ENCODE data around the gene WDFY3.
A peak's percentile ranks its signal among the peaks of the same experiment; 100 is the strongest.

Gene WDFY3, protein sequence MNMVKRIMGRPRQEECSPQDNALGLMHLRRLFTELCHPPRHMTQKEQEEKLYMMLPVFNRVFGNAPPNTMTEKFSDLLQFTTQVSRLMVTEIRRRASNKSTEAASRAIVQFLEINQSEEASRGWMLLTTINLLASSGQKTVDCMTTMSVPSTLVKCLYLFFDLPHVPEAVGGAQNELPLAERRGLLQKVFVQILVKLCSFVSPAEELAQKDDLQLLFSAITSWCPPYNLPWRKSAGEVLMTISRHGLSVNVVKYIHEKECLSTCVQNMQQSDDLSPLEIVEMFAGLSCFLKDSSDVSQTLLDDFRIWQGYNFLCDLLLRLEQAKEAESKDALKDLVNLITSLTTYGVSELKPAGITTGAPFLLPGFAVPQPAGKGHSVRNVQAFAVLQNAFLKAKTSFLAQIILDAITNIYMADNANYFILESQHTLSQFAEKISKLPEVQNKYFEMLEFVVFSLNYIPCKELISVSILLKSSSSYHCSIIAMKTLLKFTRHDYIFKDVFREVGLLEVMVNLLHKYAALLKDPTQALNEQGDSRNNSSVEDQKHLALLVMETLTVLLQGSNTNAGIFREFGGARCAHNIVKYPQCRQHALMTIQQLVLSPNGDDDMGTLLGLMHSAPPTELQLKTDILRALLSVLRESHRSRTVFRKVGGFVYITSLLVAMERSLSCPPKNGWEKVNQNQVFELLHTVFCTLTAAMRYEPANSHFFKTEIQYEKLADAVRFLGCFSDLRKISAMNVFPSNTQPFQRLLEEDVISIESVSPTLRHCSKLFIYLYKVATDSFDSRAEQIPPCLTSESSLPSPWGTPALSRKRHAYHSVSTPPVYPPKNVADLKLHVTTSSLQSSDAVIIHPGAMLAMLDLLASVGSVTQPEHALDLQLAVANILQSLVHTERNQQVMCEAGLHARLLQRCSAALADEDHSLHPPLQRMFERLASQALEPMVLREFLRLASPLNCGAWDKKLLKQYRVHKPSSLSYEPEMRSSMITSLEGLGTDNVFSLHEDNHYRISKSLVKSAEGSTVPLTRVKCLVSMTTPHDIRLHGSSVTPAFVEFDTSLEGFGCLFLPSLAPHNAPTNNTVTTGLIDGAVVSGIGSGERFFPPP (N-terminal part only)

DNA sequence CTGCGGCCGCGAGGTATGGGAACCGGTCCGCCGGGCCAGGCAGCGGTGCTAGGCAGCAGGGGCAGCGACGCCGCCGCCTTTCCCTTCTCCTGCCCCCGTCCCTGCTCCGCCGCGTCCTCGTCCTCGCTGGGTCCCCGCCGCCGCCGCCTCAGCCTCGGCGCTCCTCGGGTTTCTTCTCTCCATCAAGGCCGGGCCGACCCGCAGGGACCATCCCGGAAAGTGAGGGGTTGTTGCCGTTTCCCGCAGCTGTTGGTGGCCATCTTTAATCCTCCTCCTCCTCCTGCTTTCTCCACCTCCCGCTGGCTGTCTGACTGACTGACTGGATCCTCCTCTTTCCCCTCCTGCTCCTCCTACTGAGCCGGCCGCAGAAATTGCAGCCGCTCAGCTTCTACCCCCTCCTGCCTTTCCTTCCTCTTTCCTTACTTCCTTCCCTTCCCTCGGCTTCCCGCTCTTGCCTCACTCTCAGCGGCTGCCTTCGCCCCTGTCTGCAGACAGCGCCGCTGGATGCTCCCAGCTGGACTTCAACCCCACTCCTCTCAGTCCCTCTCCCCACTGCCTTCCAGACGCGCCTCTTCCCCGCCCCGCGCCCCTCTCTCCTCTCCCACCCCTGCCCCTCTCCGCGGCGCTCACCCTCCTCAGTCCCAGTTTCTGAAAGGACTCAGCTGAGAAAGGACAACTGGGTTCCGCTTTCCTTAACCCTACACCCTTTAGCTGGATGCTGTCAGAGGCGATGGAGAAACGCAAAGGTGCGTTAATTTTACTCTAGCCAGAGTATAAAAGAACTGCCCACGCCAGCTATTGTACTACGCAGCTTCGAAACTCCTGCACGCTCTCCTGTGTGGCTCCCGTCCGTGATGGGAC lies at the start of gene WDFY3:
WDFY3 (minus strand) TSS at position 309 of the 861 bp plus-strand sequence. CDS start 106,099 bp downstream, outside the sequence.
- DNase-seq (ENCODE audit: low read depth in 2 of 2), result peak; percentile 78 to 80

DNA sequence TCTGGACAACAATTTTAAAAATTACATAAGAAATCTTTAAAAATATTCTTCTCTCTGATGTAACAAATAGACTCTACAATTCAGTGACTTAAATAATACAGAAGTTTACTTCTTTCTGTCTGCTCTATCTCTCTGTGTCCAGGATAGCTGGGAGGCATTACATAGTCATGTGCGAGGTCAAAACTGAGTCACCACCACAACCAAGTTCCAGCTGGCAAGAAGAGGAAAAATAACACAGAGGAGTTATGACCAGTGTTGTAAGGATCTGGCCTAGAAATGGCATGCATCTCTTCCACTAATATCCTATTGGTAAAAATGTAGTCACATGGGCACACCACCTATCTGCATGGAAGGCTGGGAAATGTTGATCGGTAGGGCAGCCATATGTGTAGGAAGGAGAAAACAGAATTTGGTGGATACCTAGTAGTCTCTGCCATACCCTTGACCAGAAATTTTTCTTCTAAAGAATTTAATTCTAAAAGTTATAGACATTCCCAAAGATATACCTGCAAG lies 39.4 kb upstream of the WDFY3 start:
- peak; percentile 22 to 25 for DNase-seq (ENCODE audit: low read depth in 2 of 2)

DNA sequence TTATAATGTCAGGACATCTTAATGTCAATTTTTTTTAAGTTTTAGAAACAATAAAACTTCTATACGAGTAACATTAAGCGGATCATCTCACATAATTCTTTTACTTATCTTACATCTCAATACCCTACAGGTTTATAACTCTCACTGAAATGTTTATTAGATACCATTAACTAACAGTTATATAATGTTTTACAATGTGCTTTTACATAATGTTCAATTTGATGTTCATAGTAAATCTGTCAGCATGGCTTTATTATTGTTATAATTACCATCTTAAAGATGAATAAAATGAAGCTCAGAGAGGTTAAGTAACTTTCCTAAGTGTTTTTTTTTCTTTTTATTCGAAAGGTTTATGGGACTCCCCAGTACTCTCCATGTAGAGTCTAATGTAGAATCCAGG lies 33.9 kb upstream of the WDFY3 start:
- no peak for DNase-seq (ENCODE audit: low read depth in 2 of 2)

DNA sequence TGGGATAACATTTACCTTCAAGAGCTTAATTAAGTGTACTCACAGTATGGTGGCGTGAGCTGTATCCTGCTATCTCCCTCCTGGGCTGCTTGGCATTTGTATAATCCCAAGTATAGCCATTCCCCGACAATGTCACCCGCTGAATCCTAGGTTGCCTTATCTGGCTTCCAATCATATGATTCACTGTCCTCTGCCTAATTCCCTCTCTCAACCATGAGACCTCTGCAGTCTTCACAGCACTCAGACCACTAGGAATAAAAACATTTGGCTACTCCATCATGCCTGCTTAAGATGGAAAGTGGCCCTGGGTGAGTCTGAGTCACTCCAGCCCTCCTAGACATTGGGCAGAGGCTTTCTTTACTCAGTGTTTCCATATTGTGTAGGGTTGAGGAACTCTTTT lies 28.9 kb upstream of the WDFY3 start:
- no peak for DNase-seq (ENCODE audit: low read depth in 2 of 2)

DNA sequence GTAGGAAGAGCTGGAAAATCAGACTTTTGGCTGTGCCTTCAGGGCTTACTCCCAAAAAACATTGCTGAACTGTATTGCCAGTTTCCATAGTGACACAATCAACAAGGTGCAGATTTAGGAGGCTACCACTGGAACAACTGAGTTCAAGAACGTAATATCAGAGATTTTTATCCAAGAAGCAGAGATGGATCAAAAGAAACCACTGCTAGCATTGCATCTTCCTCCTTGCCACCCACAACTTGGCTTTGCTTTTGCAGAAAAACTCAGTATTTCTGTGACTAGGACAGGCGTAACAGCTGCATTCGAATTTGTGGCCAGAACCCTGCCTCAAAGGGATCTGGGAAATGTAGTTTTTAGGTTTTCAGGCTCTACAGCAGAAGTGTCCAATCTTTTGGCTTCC lies 27.8 kb upstream of the WDFY3 start:
- DNase-seq (ENCODE audit: low read depth in 2 of 2), result no peak

DNA sequence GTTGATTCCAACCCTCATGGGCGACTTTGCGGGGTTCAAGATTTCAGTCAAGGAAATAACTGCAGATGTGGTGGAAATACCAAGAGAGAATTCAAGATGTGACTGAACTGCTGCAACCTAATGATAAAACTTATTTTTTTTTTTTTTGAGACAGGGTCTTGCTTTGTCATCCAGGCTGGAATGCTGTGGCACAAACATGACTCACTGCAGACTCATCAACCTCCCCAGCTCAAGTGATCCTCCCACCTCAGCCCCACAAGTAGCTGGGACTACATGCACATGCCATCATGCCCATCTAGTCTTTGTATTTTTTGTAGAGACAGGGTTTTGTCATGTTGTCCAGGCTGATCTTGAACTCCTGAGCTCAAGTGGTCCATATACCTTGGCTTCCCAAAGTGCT lies 19.5 kb upstream of the WDFY3 start:
- no peak for DNase-seq (ENCODE audit: low read depth in 2 of 2)

DNA sequence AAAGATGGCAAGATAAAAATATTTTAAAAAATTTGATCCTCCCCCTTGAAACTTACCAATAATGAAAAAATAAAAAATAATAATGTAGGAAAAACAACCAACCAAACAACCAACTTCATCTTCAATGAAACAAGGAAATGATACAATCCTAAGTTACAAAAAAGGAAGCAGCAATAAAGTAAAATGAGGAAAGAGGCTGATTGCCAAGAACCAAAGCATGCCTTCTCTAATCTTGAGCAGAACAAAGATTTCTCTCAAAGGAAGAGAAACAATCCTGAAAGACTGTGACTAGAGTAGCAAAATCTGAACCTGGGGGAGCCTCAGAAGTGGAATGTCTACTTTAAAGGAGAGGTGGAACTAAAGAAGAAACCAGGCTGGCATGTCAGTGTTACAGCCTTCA lies 10.9 kb upstream of the WDFY3 start:
- no peak for DNase-seq (ENCODE audit: low read depth in 2 of 2)

DNA sequence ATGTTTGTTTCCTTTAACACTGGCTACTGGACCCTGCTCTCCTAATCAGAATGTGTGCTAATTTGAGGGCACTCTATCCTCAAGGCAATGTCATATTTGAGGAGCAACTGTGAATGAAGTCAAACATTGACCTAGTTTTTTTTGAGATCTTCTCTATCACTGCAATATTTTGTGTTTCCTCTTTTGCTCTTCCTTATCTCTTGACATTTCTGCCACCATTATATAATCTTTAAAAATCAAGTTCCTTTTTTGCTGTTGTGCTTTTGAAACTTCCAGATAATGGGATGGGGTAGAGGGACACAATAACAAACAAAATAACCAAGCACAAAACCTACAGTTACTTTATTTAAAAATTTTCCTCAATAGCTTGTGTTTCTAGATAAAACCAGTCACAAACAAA lies 7.4 kb upstream of the WDFY3 start:
- DNase-seq (ENCODE audit: low read depth in 2 of 2), result no peak

DNA sequence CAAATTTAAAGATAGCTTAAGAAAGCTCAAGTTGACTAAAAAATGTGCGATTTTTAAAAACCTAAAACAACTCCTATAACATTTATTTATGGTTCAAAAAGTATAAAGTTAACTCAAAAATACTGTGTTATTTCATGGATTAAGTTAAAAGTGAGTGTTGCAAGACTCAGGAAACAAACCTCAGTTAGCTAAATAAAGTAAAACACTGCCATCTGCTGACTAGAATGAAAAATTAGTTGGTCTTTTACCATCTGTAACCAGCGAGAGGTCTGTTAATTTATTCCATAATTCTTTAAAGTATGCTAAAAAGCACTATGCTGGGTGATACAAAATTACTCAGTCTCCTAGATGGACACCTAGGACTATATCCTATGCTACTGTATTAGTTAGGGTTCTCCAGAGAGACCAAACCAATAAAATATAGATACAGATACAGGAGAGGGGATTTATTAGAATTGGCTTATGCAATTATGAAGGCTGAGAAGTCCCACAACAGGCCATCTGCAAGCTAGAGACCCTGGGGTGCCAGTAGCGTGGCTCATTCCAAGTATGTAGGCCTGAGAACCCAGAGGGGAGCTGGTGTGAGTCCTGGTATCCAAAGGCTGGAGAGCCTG lies 4.9 kb upstream of the WDFY3 start:
- DNase-seq (ENCODE audit: low read depth in 2 of 2), result peak in 1 of 2 experiments; percentile 33

DNA sequence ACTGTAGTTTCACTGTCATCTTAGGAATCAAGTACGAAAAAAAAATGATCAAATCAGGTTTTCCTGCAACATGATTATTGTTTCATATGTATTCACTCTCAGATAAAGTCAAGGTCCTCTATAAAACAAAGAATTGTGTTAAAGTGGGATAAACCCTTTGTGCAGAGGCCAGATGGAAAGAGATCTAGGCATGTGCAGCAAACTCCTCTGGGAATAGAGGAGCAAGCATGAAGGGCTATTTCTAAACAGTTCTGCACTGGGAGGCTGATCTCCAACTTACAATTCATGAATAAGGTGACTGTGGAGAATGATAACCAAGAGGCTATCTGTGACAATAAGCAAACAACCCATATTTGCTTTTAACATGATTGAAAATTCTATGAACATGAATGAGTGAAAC lies 2.4 kb upstream of the WDFY3 start:
- no peak for DNase-seq (ENCODE audit: low read depth in 2 of 2)

DNA sequence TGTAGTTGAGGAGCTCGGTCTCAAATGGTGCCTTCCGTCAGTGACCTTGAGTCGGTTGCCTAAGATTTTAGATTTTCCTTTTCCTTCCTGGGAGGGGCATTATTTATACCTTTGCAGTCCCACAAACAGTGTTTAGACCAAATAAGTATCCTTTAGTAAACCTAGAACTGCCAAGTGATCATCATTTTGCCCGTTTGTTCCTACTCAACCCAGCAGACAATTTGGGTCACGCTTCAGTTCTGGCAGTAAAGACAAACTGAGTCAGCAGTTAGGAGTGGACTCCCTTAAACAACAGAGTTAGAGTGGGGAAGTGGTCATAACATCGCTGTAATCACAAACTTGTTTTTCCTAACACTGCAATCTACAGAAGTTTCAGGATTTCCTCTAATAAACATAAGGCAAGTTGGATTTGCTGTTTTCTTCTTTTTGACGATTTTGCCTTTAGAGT lies 777 bp upstream of the WDFY3 start:
- DNase-seq (ENCODE audit: low read depth in 2 of 2), result no peak

DNA sequence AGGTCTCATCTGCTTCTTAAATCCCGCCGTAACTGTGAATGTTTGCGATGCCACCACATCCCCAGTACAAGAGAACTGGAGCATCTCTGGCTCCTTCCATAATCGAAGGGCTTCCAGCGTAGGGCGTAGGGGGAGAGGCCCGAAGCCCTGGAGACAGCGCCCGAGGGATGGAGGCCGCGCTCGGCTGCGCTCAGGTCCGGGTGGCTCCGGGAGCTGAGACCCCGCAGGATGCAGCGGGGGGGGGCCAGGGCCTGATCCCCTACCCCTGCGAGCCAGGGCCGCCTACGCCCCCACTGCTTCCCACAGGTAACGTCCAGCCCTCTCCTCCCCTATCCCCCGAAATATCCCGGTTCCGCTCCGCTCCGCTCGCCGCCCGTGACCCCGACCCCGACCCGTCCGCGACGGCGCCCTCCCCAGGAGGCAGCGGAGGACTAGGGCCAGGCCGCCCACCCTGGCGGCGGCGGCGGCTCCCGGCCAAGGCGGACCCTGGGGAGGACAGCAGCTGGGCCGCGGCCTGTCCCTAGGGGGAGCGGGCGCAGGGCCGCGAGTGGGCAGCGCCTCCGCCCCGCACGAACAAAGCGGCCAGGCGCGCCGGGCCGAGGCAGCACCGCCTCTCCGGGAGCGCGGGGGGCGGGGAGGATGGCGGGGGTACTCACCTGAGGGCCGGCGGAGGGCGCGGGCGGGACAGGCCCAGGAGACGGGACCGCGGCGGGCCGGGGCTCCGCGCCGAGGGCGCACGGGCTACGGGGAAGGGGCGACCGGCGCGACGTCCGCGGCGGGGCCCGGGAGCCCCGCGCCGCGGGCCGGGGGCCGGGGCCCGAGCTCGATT lies 723 bp downstream of the WDFY3 start:
- no peak for DNase-seq (ENCODE audit: low read depth in 2 of 2)

DNA sequence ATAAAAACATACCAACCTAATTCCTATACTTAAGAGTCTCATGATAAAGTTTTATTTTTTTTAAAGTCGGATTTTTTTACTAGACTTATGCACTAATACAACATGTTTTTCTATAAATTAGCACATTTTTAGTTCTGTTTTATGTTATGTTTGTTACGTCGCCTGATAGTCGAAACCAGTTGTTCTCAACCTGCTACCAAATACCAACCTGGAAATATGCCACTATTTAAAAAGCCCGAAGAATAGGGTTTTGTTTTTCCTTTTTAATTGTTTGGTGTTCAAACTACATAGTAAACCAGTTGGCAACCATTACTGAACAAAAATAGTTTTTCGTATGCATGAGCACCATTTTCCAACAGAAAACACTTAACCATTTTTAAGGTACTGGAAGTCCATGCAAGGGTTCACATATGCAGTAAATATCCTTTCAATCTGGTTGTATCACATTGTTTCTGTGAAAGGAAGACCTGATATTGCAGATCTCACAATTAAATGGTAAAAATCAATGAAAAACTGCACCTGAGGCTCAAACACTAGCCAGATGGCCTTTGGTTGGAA lies 1.4 kb downstream of the WDFY3 start:
- no peak for DNase-seq (ENCODE audit: low read depth in 2 of 2)

DNA sequence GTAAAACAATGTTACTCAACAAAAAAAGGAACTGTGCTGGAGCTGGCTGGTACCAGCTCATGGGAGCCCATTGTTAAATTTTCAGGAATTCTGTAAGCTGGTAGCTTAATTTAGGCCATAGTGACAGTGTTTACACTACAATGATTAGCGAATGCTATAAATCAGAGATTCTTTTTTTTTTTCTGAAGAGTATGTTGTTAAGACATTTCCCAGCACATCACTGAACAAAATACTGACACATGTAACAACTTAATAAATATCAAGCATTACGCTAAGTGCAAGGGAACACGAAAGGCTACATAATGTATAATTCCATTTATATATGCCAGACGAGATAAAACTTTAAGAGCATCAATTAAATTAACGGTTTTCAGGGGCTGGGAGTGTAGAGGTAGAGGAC lies 4.4 kb downstream of the WDFY3 start:
- no peak for DNase-seq (ENCODE audit: low read depth in 2 of 2)

DNA sequence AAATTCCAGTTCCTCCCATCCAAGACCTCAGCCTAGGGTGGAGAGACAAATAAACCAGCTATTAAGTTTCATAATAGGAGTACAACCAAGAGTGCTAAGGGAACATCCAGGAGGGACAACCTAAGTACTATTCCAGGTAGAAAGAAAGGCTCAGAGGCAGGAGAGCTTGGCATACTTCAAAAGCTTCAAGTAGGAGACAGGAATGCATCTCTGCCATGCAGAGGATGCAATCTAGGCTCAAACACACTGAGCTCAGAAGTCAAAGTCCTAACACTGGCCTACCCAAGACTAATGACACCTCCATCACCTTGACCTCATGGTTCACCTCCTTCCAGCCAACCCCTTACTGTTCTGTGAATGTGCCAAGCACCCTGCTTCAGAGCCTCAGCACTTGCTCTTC lies 8.1 kb downstream of the WDFY3 start:
- no peak for DNase-seq (ENCODE audit: low read depth in 2 of 2)

DNA sequence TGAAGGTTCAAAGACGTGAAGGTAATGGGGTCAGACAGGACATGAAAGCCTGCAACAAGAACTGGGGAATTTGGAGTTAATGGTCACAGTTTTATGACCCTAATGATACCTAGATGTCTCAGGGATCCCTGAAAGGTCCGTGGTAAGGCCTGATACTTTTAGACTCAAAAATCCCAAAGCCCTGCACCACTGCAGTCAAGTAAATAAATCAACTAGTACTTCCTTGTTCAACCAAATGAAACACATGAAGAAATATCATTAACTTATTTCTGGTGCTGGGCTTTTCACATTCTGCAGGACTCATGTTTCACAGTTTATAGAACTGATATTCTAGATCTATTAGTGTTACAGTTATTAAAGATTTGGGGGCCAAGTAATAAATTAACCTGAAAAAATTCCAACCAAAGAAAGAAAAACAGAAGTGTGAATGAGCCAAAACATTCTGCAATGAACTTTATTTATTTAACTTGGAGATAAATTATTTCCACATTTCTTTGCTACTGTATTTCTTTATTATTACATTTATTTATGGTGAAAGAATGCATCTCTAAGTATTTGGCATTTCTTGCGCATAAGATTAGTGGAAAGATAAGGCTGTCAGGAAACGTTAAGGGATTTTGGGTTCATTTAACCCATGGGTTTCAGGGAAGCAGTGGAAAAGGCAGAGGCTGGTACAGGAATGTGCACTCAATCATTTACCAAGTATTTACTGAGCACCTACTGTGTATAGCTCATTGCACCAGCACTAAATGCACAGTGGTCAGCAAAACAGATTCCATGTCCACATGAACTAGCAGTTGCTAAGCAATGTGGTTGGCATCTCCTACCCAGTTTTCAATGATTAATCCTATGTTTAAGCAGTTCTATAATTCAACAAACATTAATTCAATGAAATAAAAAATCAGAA lies 8.7 kb downstream of the WDFY3 start:
- no peak for DNase-seq (ENCODE audit: low read depth in 2 of 2)

DNA sequence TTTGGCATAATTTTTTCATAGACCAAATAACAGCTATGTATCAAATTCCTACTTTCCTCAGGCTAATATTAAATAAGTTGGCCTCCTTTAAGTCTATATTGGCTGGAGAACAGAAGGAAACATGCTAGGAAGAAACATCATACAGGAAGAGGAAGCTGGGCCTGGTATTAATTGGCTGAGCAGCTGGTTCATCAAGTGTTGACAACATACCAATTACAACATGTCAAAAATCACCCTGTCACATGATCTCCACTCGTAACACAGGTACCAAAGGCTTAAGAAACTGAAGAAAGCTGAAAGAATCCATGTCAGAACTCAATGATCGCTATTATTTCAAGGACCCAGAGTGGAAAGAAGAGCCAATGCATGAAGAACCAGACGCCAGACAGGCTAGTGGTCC lies 10.5 kb downstream of the WDFY3 start:
- no peak for DNase-seq (ENCODE audit: low read depth in 2 of 2)

DNA sequence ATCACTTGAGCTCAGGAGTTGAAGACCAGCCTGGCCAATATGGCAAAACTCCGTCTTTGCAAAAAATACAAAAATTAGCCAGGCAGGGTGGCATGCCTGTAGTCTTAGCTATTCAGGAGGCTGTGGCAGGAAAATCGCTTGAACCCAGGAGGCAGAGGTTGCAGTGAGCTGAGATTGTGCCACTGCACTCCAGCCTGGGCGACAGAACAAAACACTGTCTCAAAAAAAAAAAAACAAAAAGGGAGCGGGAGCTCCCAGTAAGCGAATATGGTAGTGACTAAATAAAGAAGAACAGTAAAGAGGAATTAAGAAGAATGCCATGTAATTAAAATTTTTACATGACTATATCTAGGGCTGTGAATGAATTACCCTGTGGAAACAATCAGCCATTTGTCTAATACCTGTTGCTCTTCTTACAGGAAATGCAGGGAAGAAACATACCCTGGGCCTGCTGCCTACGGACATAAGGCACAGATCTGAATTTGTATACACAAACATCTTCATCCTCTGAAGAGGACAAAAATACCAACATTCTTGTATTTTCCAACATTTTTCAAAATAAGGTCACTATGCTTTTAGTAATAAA lies 11.4 kb downstream of the WDFY3 start:
- DNase-seq (ENCODE audit: low read depth in 2 of 2), result no peak

Measured in fibroblast of skin of left quadriceps (primary cell).